ENCODE data around the gene ZSCAN21. TPM values are rescaled to one million over a fixed set of nuclear protein-coding genes. Genes with fewer than 3 reads are reported as not detected.
"Not testable (repeated sequence)": the region's sequence is repeated elsewhere in the genome, so short reads cannot be mapped to it uniquely, and the experiment has no call there.

The ZSCAN21 gene
- 12.2 and 23.1 TPM in 2 replicates for total RNA-seq (2014; rRNA removed; shearing (Covaris generic))

DNA sequence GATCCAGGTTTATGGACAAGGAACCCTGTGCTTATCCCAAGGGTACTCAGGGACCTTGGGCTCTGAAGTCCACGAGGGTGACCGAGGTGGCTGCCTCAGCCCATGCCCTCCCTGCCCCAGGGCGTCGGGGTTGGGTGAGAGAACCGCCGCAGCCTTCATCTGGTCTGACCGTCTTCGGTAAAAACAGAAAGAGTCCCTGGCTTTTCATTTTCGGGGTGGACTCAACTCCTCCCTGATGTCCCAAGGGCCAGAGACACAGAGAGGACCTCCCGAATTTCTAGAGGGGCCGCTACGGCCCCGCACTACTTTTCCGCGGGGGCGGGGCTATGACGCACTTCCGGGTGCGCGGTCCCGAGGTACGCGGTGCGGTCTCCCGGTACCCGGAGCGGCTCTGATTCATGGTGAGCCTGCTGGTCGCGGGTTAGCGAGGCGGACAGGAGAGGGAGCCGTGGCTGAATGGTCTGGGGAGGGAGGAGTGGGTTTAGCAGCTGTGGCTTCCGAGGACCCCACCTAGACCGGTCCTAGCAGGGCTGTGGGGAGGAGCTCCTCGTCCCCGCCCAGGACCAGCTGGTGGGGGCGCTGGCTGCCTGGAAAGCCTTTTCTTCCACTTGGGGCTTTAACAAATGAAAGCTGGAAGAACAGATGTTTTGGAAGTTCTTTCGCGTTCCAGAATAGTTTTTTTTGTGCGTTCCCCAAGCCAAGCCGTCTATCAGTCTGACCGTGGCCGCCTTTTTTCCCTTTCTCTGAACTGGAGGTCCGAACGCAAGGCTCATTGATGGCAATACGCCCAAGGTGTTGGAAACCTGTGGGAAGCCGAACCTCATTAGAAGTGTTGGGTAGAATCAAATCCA, at the start of gene ZSCAN21:
Gene ZSCAN21 (plus strand): TSS at position 334 of the 851 bp plus-strand sequence. CDS start 7,233 bp downstream, outside the sequence.
- in situ Hi-C loops (cut with HindIII; ENCODE audit: low sequenced_read_pairs) = no loop called here
- peak; percentile 90 for DNase-seq (ENCODE audit: low spot score)

DNA sequence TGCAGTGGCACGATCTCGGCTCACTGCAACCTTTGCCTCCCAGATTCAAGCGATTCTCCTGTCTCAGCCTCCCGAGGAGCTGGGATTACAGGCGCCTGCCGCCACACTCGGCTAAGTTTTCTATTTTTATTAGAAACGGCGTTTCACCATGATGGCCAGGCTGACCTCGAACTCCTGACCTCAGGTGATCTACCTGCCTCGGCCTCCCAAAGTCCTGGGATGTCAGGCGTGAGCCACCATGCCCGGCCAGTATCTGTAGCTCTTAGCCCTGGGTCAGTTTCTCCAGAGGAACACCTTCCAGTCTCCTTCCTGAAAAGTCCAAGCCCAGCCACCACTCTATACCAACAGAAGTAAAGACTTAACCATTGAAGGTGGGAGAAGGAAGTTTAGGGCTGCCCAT, 49.3 kb upstream of the ZSCAN21 start:
- DNase-seq (ENCODE audit: low spot score) = no peak
- in situ Hi-C loops (cut with HindIII; ENCODE audit: low sequenced_read_pairs) = no loop called here

DNA sequence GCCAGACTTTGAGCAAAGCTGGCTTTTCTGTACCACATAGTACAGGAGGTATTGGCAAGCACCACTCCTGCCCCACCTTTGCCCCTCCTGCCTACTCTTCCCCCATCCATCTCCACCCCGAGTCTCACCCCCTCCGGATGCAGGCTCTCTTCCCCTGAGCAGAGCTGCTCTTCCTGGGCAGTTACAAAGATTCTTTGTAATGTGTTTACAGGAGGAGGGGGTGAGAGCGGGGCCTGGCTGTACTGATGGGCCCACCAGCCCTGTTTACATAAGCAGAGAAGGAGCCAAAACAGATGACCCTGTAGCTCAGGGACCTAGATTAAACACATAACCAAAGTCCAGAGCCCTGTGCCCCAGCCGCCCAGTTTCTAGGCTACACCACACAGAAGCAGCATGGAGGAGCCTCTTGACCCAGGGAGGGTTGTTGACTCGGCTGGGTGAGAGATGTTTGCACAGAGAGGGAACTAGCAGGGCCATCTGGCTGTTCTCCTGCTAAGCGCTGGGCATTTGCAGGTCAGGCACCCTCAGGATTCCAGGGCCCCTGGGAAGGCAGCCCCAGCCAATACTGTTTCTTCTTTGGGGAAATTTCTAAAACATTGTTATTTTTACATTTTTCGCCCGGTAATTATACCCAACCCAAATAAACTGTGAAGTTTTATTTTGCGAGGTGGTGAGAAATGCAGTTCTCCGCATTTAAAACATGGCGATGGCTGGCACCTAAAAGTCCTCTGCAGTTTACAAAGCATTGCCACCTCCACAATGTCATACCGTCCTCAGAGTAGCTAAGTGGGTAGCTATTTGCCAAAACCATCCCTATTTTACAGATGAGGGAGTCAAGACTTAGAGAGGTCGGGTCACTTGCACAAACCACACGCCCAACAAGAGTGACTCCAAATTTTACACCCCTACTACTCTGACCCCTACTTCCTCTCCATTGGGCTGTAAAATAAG, 45.6 kb upstream of the ZSCAN21 start:
- in situ Hi-C loops (cut with HindIII; ENCODE audit: low sequenced_read_pairs) = no loop called here
- no peak for DNase-seq (ENCODE audit: low spot score)

GRCh38 chr7:100007887-100008286, 41.7 kb upstream of the ZSCAN21 start:
- no peak for DNase-seq (ENCODE audit: low spot score)
- in situ Hi-C loops (cut with HindIII; ENCODE audit: low sequenced_read_pairs) = no loop called here

DNA sequence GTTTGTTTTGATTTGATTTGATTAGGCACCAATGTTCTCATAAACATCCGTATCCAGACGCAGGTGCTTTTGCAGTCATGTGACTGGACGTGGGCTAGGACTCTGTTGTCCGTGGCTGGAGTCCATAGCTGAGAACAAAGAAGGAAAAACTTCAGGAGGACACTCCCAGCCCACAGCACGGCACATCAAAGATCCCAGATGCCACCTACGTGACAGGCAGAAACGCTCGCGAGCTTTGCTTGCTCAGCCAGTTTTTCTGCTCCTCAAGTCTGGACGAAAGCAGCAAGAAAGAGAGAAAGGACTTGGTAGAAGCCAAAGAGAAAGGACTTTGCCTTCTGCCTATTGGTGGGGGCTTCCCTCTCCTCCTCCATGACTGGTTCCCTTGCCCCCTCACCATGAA, 41.0 kb upstream of the ZSCAN21 start:
- no peak for DNase-seq (ENCODE audit: low spot score)
- in situ Hi-C loops (cut with HindIII; ENCODE audit: low sequenced_read_pairs) = no loop called here

GRCh38 chr7:100009952-100010351, 39.6 kb upstream of the ZSCAN21 start:
- in situ Hi-C loops (cut with HindIII; ENCODE audit: low sequenced_read_pairs); DNase-seq (ENCODE audit: low spot score): not testable (repeated sequence)

DNA sequence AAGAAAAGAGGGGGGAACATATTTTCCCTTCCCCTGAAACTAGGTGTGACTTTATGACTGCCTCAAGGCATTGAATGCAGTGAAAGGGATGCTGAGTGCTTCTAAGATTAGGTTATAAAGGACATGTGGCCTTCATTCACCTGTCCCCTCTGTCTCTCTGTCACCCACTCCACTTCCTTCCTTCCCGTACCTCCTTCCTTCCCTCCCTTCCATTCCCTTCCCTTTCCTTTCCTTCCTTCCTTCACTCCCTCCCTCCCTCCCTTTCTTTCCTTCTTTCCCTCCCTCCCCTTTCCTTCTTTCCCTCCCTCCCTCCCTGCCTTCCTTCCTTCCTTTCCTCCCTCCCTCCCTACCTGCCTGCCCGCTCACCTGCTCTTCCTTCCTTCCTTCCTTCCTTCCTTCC, 38.7 kb upstream of the ZSCAN21 start:
- DNase-seq (ENCODE audit: low spot score) = no peak
- in situ Hi-C loops (cut with HindIII; ENCODE audit: low sequenced_read_pairs) = no loop called here

GRCh38 chr7:100011516-100011915, 38.1 kb upstream of the ZSCAN21 start:
- in situ Hi-C loops (cut with HindIII; ENCODE audit: low sequenced_read_pairs) = no loop called here
- no peak for DNase-seq (ENCODE audit: low spot score)

DNA sequence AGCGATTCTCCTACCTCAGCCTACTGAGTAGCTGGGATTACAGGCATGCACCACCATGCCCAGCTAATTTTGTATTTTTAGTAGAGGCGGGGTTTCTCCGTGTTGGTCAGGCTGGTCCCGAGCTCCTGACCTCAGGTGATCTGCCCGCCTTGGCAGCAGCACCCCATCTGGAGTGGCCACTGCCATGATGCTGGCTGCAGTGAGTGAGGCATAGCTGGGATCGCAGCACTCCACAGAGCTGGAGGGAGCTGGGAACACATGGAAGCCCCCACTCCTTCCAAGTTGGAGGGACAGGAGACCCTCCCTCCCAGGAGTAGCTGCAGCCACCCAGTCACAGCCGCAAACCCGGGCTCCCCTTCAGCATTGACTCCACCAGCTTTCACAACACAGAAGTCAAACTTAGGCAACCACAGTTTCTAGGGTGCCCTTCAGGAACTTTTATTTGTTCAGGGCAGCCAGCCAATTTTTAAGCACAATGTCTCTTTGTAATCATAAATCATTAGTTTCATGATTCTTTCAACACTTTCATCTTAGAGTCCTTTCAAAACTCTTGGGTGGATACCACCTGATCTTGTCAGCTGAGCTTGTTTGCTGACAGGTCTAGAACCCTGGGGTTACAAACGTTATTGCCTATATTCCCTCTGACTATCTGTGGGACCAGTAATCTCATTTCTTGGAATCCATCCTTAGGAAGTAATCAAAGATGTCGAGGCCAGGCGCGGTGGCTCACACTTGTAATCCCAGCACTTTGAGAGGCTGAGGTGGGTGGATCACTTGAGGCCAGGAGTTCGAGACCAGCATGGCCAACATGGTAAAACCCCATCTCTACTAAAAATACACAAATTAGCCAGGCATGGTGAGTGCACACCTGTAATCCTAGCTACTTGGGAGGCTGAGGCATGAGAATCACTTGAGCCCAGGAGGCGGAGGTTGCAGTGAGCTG, 36.9 kb upstream of the ZSCAN21 start:
- not testable (repeated sequence) for DNase-seq (ENCODE audit: low spot score)

GRCh38 chr7:100013328-100013676, 36.3 kb upstream of the ZSCAN21 start:
- DNase-seq (ENCODE audit: low spot score) = no peak
- in situ Hi-C loops (cut with HindIII; ENCODE audit: low sequenced_read_pairs) = no loop called here

More for the DNA sequence above, 36.9 kb upstream of the ZSCAN21 start:
- in situ Hi-C loops (cut with HindIII; ENCODE audit: low sequenced_read_pairs) = not testable (repeated sequence)

GRCh38 chr7:100015232-100016214, 34.1 kb upstream of the ZSCAN21 start, which contains the start of gene ZKSCAN1:
TSS of gene ZKSCAN1 (plus strand) at chr7:100015596. CDS start at chr7:100023507, 7,911 bp downstream.
- peak; percentile 94 for DNase-seq (ENCODE audit: low spot score)
- in situ Hi-C loops (cut with HindIII; ENCODE audit: low sequenced_read_pairs) = no loop called here

DNA sequence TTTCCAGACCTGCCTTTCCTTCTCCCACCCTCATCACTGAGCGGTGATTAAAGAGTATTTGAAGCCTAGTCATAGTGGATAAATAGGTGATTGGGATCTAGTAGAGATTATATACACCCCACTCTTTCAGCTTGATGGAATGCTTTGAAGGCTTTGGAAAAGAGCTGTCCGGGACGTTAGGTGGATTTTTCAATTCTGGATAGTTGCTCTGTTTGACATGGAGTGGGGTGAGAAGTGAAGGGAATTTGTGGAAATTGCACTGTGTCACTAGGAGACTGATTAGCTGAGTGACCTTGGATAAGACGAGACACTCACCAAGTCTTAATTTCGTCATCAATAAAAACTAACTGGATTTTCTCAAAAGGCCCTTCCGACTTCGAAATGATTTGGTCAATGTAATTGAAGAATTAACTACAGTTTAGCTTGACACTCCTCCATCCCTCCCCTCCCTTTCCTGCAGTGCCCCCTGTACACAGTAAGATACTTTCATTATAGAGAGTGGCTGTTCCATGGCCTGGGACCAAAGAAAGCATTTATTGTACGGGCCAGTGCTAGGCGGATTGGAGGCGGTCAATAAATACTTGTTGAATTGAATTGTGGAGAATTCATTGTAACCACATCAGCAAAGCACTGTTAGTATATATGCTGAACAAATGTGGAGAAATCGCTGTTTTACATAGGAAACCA, 33.2 kb upstream of the ZSCAN21 start:
- peak; percentile 6 for DNase-seq (ENCODE audit: low spot score)
- in situ Hi-C loops (cut with HindIII; ENCODE audit: low sequenced_read_pairs) = no loop called here

- DNase-seq (ENCODE audit: low spot score) = no peak
- in situ Hi-C loops (cut with HindIII; ENCODE audit: low sequenced_read_pairs) = no loop called here
Measured at GRCh38 chr7:100017300-100017699, 32.3 kb upstream of the ZSCAN21 start.

DNA sequence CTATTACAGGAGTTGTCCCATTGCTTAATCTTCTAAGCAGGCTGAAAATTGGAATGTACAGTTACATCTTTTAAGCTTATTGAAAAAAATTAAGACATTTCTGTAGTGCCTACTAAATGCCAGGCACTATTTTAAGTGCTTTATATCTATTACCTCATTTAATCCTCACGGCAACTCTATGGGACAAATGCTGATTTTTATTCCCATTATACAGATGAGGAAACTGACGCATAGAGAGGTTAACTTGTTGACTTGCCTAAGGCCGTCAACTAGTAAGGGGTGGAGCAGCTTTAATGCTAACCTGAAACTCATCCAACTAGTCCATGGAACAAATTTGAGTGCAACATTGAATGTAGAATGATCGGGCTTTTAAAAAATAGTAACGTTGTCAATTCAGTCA, 31.7 kb upstream of the ZSCAN21 start:
- in situ Hi-C loops (cut with HindIII; ENCODE audit: low sequenced_read_pairs) = no loop called here
- no peak for DNase-seq (ENCODE audit: low spot score)

GRCh38 chr7:100019908-100020307, 29.7 kb upstream of the ZSCAN21 start:
- in situ Hi-C loops (cut with HindIII; ENCODE audit: low sequenced_read_pairs) = no loop called here
- no peak for DNase-seq (ENCODE audit: low spot score)

- in situ Hi-C loops (cut with HindIII; ENCODE audit: low sequenced_read_pairs) = no loop called here
- DNase-seq (ENCODE audit: low spot score) = no peak
Measured at GRCh38 chr7:100021297-100021696, 28.3 kb upstream of the ZSCAN21 start.

- in situ Hi-C loops (cut with HindIII; ENCODE audit: low sequenced_read_pairs) = no loop called here
- DNase-seq (ENCODE audit: low spot score) = no peak
Measured at GRCh38 chr7:100022621-100023020, 27.0 kb upstream of the ZSCAN21 start.

Measured in G401 (cell line).